ENCODE data around the gene DUS1L.

The DUS1L gene

GRCh38 chr17:82080048-82080788 is 14.6 kb upstream of the DUS1L start:
- DNase-seq (ENCODE audit: low read depth): no peak
- TF ChIP-seq, protein P1, sequence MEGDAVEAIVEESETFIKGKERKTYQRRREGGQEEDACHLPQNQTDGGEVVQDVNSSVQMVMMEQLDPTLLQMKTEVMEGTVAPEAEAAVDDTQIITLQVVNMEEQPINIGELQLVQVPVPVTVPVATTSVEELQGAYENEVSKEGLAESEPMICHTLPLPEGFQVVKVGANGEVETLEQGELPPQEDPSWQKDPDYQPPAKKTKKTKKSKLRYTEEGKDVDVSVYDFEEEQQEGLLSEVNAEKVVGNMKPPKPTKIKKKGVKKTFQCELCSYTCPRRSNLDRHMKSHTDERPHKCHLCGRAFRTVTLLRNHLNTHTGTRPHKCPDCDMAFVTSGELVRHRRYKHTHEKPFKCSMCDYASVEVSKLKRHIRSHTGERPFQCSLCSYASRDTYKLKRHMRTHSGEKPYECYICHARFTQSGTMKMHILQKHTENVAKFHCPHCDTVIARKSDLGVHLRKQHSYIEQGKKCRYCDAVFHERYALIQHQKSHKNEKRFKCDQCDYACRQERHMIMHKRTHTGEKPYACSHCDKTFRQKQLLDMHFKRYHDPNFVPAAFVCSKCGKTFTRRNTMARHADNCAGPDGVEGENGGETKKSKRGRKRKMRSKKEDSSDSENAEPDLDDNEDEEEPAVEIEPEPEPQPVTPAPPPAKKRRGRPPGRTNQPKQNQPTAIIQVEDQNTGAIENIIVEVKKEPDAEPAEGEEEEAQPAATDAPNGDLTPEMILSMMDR (IDR thresholded peaks at IDR 0.05; ENCODE audit: low read depth, low read length, missing control alignments): no peak
- no peak overlapping the region for H3K4me3 ChIP-seq (ENCODE audit: low read depth, low read length)

GRCh38 chr17:82079001-82079677 is 13.5 kb upstream of the DUS1L start:
- no peak for DNase-seq (ENCODE audit: low read depth)
- TF ChIP-seq, protein P1 (IDR thresholded peaks at IDR 0.05; ENCODE audit: low read depth, low read length, missing control alignments): no peak
- H3K4me3 ChIP-seq (ENCODE audit: low read depth, low read length): no peak overlapping the region

DNA sequence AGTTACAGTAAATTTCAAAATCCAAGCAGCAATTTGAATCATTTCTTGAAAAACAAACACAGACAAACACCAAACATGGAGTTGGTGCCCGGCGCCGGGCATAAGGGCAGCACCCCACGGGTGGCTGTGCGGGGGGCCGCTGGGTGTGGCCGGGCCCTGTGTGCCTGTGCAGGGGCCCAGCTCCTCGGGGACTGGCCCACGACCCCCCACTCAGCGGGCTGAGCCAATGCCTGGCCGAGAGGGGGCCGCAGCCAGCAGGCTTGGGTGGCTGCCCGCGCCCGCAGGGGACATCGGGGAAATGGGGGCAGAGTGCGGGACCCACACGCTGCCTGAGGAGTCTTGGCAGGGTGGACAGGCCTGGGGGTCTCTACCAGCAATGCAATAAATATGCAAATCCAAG is 12.8 kb upstream of the DUS1L start:
- TF ChIP-seq, protein P1 (IDR thresholded peaks at IDR 0.05; ENCODE audit: low read depth, low read length, missing control alignments): no peak
- DNase-seq (ENCODE audit: low read depth): no peak
- H3K4me3 ChIP-seq (ENCODE audit: low read depth, low read length): no peak overlapping the region

- TF ChIP-seq, protein P1 (IDR thresholded peaks at IDR 0.05; ENCODE audit: low read depth, low read length, missing control alignments): no peak
- no peak overlapping the region for H3K4me3 ChIP-seq (ENCODE audit: low read depth, low read length)
These were observed 12.2 kb upstream of the DUS1L start for GRCh38 chr17:82077617-82078358.

DNA sequence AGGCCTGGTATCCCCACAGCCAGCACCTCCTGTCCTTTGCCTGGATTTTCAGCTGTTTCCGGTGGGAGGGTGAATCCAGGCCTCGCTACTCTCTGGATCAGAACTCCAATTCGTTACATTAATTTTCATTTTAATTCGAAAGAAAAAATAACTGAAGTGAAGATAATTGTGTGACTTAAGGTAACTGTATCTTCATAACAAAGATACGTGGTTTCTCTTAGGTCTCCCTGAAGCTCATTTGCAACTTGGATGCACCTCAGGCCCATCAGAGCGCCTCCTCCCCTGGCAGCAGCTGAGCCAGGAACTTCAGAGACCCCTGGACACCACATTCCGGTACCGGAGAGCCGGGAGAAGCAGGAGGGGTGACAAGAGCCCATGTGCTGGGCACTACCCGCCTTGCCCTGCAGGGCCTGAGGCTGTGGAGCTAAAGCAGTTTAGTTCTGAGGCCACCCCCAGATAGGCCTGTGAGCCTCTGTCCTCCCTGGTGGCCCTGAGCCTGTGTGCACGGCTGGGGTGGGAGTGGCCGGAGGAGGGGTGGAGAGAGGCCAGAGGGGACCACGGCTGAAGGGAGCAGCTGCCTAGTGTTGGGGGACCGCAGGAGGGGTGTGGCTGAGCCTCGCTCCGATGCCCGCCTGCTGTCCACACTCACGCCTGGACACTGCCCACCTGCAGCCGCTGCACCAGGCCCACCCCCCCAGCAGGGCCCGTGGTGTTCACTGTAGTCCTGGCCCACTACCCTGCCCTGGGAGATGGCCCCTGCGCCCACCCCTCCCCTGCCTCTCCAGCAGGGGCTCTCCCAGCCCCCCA is 11.4 kb upstream of the DUS1L start:
- H3K4me3 ChIP-seq (ENCODE audit: low read depth, low read length): no peak overlapping the region
- TF ChIP-seq, protein P1 (IDR thresholded peaks at IDR 0.05; ENCODE audit: low read depth, low read length, missing control alignments): no peak
- no peak for DNase-seq (ENCODE audit: low read depth)

More at GRCh38 chr17:82077617-82078358, 12.2 kb upstream of the DUS1L start:
- no peak for DNase-seq (ENCODE audit: low read depth)

DNA sequence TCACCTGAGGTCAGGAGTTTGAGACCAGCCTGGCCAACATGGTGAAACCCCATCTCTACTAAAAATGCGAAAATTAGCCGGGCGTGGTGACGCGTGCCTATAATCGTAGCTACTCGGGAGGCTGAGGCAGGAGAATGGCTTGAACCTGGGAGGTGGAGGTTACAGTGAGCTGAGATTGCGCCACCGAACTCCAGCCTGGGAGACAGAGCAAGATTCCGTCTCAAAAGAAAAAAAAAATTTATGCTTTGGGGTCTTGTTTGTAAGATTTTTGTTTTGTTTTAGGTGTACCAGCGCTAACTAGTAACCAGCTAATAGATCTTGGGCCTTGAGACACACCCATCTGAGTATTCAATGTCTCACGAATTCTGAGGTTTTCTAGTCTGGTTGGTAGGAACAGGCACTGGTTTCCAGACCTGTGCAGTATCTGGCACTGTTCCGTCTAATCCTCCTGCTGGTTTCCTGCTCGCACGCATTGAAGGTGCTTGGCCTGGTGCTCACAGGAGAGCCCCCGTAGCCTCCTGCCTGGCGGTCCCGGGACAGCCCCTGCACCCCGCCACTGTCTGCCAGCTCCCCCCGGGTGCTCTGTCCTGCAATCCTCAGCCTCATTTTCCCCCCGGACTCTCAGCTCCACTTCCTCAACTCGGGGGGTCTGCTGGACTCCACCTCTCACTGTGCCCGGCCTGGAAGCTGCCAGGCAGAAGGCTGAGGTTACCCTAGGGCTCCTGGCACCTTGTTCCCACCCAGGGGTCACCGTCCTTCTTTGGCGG is 10.6 kb upstream of the DUS1L start:
- no peak overlapping the region for H3K4me3 ChIP-seq (ENCODE audit: low read depth, low read length)
- no peak for DNase-seq (ENCODE audit: low read depth)
- TF ChIP-seq, protein P1 (IDR thresholded peaks at IDR 0.05; ENCODE audit: low read depth, low read length, missing control alignments): no peak
